Fibroblast of skin of left quadriceps (primary cell): ENCODE results near the gene FAM177A1.
"Not testable (repeated sequence)": the region's sequence is repeated elsewhere in the genome, so short reads cannot be mapped to it uniquely, and the experiment has no call there.

Source experiments
- DNase-seq, 2 experiments: peaks; one replicate each; pipeline ENCODE4 v3.0.0-alpha.2; 2013; ENCODE audit warnings: low read depth in 2 of 2

Gene FAM177A1

GRCh38 chr14:35046048-35046750, at the start of gene FAM177A1:
Gene FAM177A1 (plus strand): TSS chr14:35046272. CDS start chr14:35046464, 192 bp downstream.
- DNase-seq = peak; percentile 89 to 90

DNA sequence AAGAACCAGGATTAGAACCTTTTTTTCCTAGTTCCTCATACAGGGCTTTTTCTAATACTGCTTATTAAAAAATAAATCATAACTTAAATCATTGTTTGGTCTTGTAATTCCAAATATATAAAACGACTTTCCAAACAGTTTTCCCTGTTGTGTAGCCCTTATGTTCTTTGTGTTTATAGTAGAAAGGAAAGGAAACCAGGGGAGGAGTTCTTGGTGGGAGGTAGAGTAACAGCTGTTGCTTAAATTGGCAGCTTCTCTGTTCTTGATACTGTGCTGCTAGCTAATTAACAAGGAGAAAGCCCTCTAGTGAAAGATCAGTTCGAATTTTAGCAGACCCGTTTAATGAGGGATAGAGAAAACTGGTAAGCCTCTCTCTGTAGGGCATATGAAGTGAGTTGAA, 48.3 kb upstream of the FAM177A1 start:
- no peak for DNase-seq

GRCh38 chr14:34999500-34999899, 46.6 kb upstream of the FAM177A1 start:
- DNase-seq = no peak

- DNase-seq = no peak
Measured at GRCh38 chr14:35001621-35002020, 44.5 kb upstream of the FAM177A1 start.

DNA sequence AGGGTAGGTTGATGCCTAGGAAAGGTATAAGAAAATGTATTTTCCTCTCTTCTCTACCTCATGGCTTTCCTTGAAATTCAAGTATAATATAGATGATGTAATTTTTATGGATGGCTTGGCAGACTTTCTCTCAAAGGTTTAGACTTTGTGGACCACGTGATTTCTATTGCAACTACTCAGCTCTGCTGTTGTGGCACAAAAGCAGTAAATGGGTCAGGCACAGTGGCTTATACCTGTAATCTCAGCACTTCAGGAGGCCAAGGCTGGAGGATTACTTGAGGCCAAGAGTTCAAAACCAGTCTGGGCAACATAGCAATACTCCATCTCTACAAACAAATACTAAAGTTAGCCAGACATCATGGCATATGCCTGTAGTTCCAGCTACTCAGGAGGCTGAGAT, 41.2 kb upstream of the FAM177A1 start:
- DNase-seq = no peak

DNA sequence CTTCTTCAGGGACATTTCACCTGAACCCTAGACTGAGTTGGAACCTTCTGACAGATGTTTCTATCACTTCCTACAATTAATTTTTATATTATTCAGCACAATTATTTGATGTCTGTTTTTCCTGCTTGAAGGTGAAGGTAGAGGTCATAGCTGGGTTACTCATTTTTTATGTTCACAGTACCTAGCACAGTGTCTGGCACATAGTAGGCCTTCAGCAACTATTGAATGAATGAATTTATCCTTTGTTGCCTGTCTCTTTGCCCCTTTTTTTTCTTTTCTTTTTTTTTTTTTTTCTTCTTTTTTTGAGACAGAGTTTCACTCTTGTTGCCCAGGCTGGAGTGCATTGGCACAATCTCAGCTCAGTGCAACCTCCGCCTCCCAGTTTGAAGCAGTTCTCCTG, 29.5 kb upstream of the FAM177A1 start:
- no peak for DNase-seq

DNA sequence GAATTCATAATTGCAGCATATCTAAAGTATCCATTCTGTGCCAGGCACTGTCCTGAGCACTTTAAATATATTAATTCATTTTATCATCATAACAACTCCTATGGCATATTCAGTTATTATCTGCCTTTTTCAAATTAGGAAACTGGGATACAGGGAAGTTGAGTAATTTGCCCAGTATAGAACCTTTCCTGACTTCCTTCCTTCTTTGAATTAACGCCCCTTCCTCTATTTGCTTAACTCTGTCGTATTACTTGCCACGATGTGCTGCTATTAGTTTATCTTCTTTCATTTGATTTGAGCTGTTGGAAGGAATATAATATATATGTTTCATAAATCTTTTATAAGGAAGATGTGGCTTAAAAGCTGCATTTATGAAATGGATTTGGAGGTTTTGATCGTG, 25.4 kb upstream of the FAM177A1 start:
- DNase-seq = no peak

DNA sequence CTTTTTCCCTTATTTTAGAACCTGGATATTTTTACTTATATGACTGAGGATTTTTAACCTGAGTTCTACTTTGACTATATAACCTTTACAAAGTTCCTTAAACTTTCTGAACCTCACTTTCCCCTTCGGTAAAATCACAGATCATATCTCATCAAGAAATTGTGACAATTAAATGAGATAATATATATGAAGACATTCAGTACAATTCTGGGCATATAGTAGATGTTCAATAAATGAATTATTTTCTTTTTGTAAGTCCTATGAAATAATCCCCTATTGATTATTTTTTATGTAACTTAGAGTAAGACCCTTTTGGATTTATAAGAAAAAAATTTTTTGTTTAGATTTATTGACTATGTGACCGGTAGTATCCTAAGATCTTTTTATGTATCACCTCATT, 17.6 kb upstream of the FAM177A1 start:
- DNase-seq = no peak

- no peak for DNase-seq
Measured at GRCh38 chr14:35032562-35032961, 13.5 kb upstream of the FAM177A1 start.

- no peak for DNase-seq
Measured at GRCh38 chr14:35034440-35034833, 11.6 kb upstream of the FAM177A1 start.

DNA sequence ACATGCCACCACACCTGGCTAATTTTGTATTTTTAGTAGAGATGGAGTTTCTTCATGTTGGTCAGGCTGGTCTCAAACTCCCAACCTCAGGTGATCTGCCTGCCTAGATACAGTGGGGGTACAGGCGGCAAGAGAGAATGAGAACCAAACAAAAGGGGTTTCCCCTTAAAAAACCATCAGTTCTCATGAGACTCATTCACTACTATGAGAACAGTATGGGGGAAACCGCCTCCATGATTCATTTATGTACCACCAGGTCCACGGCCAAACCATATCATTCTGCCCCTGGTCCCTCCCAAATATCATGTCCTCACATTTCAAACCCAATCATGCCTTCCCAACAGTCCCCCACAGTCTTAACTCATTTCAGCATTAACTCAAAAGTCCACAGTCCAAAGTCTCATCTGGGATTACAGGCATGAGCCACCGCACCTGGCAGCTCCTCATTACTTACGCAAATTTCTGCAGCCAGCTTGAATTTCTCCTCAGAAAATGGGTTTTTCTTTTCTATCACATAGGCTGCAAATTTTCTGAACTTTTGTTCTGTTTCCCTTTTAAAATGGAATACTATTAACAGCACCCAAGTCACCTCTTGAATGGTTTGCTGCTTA, 11.0 kb upstream of the FAM177A1 start:
- DNase-seq = not testable (repeated sequence)

DNA sequence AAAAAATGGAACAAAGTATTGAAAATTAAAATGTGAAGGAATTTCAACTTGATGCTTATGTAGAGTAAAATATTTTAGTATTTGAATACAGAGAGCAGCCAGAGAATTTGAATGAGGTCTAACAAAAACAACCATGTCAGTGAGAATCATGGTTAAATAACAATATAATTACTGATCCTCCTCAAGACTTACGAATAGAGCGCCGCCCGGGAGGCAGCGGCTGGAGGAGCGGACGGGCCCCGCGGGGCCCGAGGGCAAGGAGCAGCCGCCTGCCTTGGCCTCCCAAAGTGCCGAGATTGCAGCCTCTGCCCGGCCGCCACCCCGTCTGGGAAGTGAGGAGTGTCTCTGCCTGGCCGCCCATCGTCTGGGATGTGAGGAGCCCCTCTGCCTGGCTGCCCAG, 7.8 kb upstream of the FAM177A1 start:
- DNase-seq = not testable (repeated sequence)

- no peak for DNase-seq
Measured at GRCh38 chr14:35042632-35043031, 3.4 kb upstream of the FAM177A1 start.

DNA sequence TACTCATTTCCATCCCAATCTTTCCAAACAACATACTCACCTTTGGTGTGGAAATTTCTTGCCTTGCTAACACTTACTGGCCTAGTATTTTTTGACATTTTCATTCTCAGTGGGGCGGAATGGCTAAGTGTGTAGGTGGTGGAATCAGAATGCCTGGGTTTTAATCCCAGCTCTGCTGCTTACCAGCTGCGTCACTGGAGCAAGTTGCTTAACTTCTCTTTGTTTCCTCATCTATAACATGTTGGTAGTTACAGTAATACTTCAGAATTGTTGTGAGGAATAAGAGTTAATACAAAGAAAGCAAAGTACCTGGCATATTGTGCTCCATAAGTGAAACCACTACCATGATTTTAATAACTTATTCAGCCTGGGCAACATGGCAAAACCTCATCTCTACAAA, 3.0 kb upstream of the FAM177A1 start:
- no peak for DNase-seq

- DNase-seq = peak; percentile 10 to 11
Measured at GRCh38 chr14:35044939-35045797, 904 bp upstream of the FAM177A1 start.

DNA sequence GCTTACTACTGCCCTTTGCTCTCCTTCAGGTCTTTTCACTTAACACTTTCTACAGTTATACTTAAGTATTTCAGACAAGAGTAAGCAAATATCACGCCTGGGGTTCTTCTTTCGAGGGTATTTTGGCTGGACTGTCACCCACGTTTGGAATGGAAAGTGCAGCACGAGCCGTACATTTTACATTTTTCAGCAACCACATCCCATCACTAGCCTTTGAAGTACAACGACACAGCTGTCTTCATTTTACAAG, 349 bp upstream of the FAM177A1 start:
- DNase-seq = no peak

DNA sequence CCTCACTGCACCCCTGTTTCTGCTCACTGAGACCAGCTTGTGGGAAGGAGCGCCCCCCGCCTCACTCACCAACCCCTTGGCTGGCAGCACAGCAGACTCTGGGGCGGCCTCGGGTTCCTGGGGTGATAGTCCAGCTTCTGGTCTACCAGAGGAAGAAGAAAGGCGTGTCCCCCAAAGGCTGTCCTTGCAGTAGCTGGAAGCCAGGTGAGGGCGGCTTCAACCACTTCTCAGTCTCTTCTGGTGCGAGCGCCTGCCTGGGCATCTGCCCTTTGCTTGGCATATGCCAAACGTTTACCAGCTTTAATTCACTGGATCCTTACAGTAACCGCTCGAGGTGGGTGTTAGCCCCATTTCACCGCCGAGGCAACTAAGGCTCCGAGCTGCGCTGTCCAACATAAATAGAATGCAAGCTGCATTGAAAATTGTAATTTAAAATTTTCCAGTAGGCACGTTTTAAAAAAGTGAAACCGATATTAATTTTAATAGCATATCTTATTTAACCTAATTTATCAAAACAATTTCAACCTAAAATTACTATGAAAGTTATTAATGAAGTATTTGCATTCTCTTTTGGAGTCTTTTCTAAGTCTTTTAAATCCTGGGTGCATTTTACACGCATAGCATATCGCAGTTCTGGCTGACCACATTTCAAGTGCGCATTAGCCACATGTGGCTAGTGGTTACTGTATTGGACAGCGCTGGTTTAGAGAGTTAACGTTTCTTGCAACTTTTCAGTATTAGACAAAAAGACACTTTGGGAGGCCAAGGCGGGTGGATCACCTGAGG, 872 bp downstream of the FAM177A1 start:
- no peak for DNase-seq

GRCh38 chr14:35047976-35048513, 2.0 kb downstream of the FAM177A1 start:
- no peak for DNase-seq

DNA sequence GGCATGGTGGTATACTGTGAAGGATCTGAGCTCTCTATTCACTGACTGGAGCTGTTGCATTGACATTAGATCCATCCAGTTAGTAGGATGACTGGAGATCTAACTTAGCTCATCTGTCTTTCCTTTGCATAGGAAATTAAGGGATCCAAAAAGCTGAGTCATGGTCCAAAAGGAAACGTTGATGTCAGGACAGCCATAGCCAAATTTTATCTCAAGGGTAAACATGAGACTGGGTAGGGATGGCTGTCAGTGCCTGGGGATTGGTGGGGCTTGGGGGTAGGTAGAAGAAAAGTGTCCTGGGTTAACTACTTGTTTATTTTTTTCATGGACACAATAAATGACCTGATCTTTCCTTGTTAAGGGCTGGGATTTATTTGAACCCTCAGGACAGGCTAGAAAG, 4.6 kb downstream of the FAM177A1 start:
- peak; percentile 17 to 26 for DNase-seq

- no peak for DNase-seq
Measured at GRCh38 chr14:35051796-35052195, 5.7 kb downstream of the FAM177A1 start.

GRCh38 chr14:35052637-35053036, 6.6 kb downstream of the FAM177A1 start:
- DNase-seq = no peak
